ENCODE results near the gene PHF13. TPM values are rescaled to one million over a fixed set of nuclear protein-coding genes. Genes with fewer than 3 reads are reported as not detected.

Gene PHF13
- total and polyA plus RNA-seq, 2 of the 4 experiments (the other 2 are of a cell fraction), result 7.3 to 9.8 TPM

DNA sequence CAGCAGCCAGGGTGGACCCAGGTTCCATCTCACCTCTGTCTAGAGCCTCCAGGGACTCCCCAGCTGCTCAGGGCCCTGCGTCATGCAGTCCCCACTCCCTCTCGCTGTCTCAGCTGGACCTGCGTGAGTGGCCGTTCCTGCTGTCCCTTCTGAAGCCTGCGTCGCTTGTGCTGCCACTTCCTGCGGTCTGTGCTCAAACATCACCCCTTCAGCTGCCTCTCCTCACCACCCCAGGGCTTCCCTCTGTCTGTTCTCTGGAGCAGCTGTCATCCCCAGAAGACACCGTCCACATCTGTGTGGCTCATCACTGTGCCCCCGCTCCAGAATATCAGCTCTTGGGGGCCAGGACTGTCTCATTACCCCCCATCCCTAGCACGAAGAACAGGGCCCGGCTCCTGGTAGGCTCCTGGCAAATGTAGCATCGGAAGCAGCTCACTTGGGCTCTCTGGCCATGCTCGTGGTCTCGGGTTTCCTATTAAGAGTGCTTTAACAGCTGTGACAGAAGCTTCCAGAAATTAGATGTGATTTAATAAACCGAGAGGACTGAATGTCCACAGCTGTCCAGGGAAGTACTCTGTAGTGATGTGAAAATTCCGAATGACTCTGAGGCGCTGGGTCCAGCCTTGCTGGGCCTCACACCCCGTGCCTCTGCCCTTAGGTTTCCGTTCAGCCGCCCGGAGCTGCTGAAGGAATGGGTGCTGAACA lies 14.5 kb downstream of the PHF13 start:
- Histone ChIP-seq H3K4me3 (ENCODE audit: insufficient read depth, low read depth, low read length) (no peak overlapping the region), H3K27me3 (ENCODE audit: control insufficient read depth, insufficient read depth, low read length) (no peaks in the 10 kb centered on the region), H2BK15ac (ENCODE audit: low read depth, low read length) (no peak overlapping the region), H3K27ac (ENCODE audit: insufficient read depth, low read length) (no peak overlapping the region), H3K9ac (ENCODE audit: low read depth, low read length) (no peak overlapping the region), H3K4me1 (ENCODE audit: control insufficient read depth, insufficient read depth, low read length) (peaks cover 6% of the 10 kb centered on the region), H2BK20ac (ENCODE audit: low read depth, low read length) (no peak overlapping the region), H2AK5ac (ENCODE audit: low read depth, low read length) (no peak overlapping the region), H3K18ac (ENCODE audit: low read depth, low read length) (no peak overlapping the region), H2BK120ac (ENCODE audit: low read depth, low read length) (no peak overlapping the region), H4K91ac (ENCODE audit: insufficient read depth, low read depth, low read length) (no peak overlapping the region), H4K8ac (ENCODE audit: low read depth in 2 of 2, low read length in 2 of 2) (no peak overlapping the region), H2AK9ac (replicated peaks; ENCODE audit: low read depth, low read length, poor library complexity) (no peak overlapping the region), H3K4ac (ENCODE audit: low read depth, low read length) (no peak overlapping the region), H3K9me1 (ENCODE audit: insufficient read depth, low read length) (peaks cover 4% of the 10 kb centered on the region; the same call in 1 of the 2 replicates), H4K5ac (ENCODE audit: low read depth, low read length) (no peak overlapping the region), H3K56ac (ENCODE audit: extremely low read depth, insufficient read depth, low read length) (no peak overlapping the region), H3K79me1 (ENCODE audit: low read depth in 1 of 2, low read length in 2 of 2) (peaks cover 27 to 62% of the 10 kb centered on the region in 2 experiments), H3K23ac (ENCODE audit: low read depth, low read length) (0 out of 2 replicates have a peak overlapping the region, but pooled peaks have one; percentile 15), H3K9me3 (ENCODE audit: control insufficient read depth, insufficient read depth, low read length) (no peaks in the 10 kb centered on the region), H3K14ac (replicated peaks; ENCODE audit: low read depth, low read length) (no peak overlapping the region), H2AFZ (replicated peaks; ENCODE audit: low read length, poor library complexity) (no peak overlapping the region), H3K4me2 (ENCODE audit: low read depth, low read length) (no peak overlapping the region), H4K20me1 (ENCODE audit: insufficient read depth, low read length) (peaks cover 31% of the 10 kb centered on the region), H2BK5ac (ENCODE audit: low read depth, low read length, poor library complexity, severe bottlenecking) (no peak overlapping the region), H3K36me3 (ENCODE audit: control insufficient read depth, insufficient read depth, low read length) (peaks cover 45% of the 10 kb centered on the region)
- 95% methylated on average over 12 of the region's 21 CpGs; no CpG with 5 or more reads in 1 of the 2 experiments for WGBS, 2 experiments (ENCODE audit: extremely low coverage in 2 of 2, insufficient read length in 1 of 2)
- POLR2A ChIA-PET (ENCODE audit: unreplicated experiment), result no interaction called here
- CTCF ChIA-PET, result no interaction called here
- TF ChIP-seq ELK1 (IDR thresholded peaks at IDR 0.05; ENCODE audit: borderline replicate concordance, low read depth, low read length) (no peak), NFE2L2 (IDR thresholded peaks at IDR 0.05; ENCODE audit: low read depth, low read length) (no peak), SMC3 (IDR thresholded peaks at IDR 0.05; ENCODE audit: low read depth, low read length) (no peak), RAD21 (IDR thresholded peaks at IDR 0.05; ENCODE audit: low read length) (no peak), MAFK (IDR thresholded peaks at IDR 0.05; ENCODE audit: low read depth, low read length) (no peak), RFX5 (IDR thresholded peaks at IDR 0.05; ENCODE audit: low read depth, low read length) (no peak), CEBPB (IDR thresholded peaks at IDR 0.05; ENCODE audit: low read depth, low read length) (no peak), CHD1 (IDR thresholded peaks at IDR 0.05; ENCODE audit: low read depth, low read length) (no peak)
- TF ChIP-seq, protein P1, sequence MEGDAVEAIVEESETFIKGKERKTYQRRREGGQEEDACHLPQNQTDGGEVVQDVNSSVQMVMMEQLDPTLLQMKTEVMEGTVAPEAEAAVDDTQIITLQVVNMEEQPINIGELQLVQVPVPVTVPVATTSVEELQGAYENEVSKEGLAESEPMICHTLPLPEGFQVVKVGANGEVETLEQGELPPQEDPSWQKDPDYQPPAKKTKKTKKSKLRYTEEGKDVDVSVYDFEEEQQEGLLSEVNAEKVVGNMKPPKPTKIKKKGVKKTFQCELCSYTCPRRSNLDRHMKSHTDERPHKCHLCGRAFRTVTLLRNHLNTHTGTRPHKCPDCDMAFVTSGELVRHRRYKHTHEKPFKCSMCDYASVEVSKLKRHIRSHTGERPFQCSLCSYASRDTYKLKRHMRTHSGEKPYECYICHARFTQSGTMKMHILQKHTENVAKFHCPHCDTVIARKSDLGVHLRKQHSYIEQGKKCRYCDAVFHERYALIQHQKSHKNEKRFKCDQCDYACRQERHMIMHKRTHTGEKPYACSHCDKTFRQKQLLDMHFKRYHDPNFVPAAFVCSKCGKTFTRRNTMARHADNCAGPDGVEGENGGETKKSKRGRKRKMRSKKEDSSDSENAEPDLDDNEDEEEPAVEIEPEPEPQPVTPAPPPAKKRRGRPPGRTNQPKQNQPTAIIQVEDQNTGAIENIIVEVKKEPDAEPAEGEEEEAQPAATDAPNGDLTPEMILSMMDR (conservative IDR thresholded peaks at IDR 0.05; ENCODE audit: low read depth, low read length), result no peak
- no peak for ATAC-seq (ENCODE audit: low read depth)
- in situ Hi-C loops (cut with MboI; ENCODE audit: low sequenced_read_pairs), result no loop called here
- no peak for DNase-seq
- intact Hi-C loops (cut with micrococcal nuclease), result no loop called here
- BruUV-seq (replicated peaks), result no TSS peak
- dilution Hi-C loops (cut with HindIII; ENCODE audit: low sequenced_read_pairs, unreplicated experiment), result no loop called here
